ENCODE measurements around the gene AGPAT4. TPM values are rescaled to one million over a fixed set of nuclear protein-coding genes. Genes with fewer than 3 reads are reported as not detected.

The AGPAT4 gene
- total RNA-seq, 4 donors from 2014 or later: 1.0 to 17.4 (median 6.4) TPM

DNA sequence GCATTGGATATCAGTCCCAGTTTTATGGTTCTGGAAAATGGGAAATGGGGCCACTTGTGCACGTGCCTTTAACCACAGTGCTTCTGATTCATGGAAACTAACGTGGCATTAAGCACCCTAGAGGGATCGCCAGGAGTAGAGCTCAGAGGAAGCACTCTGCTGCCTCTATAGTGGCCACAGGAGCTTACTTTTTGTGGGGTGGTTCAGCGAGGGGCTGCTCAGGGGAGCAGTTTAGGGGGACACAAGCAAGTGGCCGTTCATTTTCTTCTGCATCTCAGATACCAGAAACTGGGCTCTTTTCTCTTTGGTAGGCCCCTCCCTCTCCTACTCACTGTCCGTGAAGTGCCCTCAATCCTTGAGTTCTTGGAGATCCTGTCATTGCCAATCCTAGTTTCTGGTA is 28.5 kb downstream of the AGPAT4 start:
- intact Hi-C loops (cut with DNase I): no loop called here
- Histone ChIP-seq H3K4me3 (no peak overlapping the region), H3K27ac (no peak overlapping the region), H3K27me3 (no peaks in the 10 kb centered on the region), H3K4me1 (peaks cover 0 to 4% (median 0%) of the 10 kb centered on the region in 3 donors), H3K9me3 (no peaks in the 10 kb centered on the region), H3K36me3 (no peaks in the 10 kb centered on the region)
- 72 to 95% methylated on average over 3 to 6 of the region's 6 CpGs for WGBS, 2 donors
- no peak for DNase-seq
- no peak for TF ChIP-seq POLR2A (IDR thresholded peaks at IDR 0.05)
- TF ChIP-seq, protein P1, sequence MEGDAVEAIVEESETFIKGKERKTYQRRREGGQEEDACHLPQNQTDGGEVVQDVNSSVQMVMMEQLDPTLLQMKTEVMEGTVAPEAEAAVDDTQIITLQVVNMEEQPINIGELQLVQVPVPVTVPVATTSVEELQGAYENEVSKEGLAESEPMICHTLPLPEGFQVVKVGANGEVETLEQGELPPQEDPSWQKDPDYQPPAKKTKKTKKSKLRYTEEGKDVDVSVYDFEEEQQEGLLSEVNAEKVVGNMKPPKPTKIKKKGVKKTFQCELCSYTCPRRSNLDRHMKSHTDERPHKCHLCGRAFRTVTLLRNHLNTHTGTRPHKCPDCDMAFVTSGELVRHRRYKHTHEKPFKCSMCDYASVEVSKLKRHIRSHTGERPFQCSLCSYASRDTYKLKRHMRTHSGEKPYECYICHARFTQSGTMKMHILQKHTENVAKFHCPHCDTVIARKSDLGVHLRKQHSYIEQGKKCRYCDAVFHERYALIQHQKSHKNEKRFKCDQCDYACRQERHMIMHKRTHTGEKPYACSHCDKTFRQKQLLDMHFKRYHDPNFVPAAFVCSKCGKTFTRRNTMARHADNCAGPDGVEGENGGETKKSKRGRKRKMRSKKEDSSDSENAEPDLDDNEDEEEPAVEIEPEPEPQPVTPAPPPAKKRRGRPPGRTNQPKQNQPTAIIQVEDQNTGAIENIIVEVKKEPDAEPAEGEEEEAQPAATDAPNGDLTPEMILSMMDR (IDR thresholded peaks at IDR 0.05): no peak

DNA sequence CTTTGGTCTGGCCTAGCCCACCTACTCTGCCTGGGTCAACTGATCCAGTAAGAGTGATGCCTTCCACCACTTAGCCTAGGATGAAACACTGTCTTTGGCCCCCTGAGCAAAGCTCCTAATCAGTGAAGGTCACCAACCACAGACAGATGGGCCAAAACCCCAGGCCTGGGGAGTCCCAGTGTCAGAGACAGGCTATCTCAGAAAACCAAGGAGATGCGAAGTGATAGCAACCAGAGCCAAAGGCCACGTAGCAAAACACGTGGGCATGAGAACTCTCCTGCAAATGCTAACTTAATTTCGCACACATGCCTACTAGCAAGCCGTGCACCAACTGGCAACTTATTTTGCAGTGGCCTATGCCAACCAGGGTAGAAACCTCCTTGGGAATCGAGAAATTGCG is 29.1 kb downstream of the AGPAT4 start:
- TF ChIP-seq, protein P1 (IDR thresholded peaks at IDR 0.05): no peak
- no peak for TF ChIP-seq POLR2A (IDR thresholded peaks at IDR 0.05)
- no peaks in the 10 kb centered on the region for H3K27me3 ChIP-seq
- H3K4me1 ChIP-seq: peaks cover 0 to 8% (median 0%) of the 10 kb centered on the region in 3 donors
- H3K36me3 ChIP-seq: no peaks in the 10 kb centered on the region
- intact Hi-C loops (cut with DNase I): no loop called here
- H3K9me3 ChIP-seq: no peaks in the 10 kb centered on the region
- no peak for DNase-seq
- WGBS, 2 donors: 90 to 99% methylated on average over 7 of the region's 7 CpGs
- H3K4me3 ChIP-seq: no peak overlapping the region
- no peak overlapping the region for H3K27ac ChIP-seq

DNA sequence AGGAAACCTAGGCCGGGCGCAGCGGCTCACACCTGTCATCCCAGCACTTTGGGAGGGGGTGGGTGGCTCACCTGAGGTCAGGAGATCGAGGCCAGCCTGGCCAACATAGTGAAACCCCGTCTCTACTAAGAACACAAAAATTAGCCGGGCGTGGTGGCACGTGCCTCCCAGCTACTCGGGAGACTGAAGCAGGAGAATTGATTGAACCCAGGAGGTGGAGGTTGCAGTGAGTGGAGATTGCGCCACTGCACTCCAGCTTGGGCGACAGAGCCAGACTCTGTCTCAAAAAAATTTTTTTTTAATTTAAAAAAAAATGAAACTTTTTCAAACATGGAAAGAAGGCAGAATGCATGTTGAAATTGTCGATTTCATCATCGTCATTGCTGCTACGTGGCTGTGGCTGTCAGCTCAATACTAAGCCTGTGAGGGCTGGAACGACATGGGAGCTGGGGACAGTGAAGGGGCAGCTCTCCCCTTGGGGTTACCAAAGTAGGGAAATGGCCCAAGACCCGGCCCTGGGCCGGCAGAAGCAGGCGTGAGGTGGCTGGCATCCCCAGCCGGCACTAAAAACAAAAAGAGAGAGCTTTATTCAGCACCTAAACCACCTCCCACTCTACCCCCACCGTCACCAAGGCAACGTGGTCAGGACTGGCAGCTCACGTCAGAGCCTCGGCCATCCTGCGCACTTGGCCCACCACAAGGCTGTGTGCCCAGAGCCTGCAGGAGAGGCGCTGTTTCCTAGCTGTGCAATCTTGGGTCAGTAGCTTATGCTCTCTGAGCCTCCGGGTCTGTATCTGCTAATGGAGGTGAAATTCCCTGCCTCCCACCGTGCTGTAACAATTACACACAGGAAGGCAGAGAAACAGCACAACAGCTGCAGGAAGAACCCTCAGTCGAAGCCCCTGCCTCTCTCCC is 30.8 kb downstream of the AGPAT4 start:
- Histone ChIP-seq H3K27me3 (no peaks in the 10 kb centered on the region), H3K36me3 (no peaks in the 10 kb centered on the region), H3K4me3 (peak overlapping the region in 1 of 4 donors; percentile 13), H3K4me1 (peaks cover 0 to 18% (median 0%) of the 10 kb centered on the region in 3 donors), H3K27ac (no peak overlapping the region), H3K9me3 (no peaks in the 10 kb centered on the region)
- TF ChIP-seq, protein P1 (IDR thresholded peaks at IDR 0.05): no peak
- no peak for TF ChIP-seq POLR2A (IDR thresholded peaks at IDR 0.05)
- intact Hi-C loops (cut with DNase I): no loop called here
- DNase-seq: no peak
- 65 to 81% methylated on average over 19 to 27 of the region's 28 CpGs for WGBS, 2 donors

DNA sequence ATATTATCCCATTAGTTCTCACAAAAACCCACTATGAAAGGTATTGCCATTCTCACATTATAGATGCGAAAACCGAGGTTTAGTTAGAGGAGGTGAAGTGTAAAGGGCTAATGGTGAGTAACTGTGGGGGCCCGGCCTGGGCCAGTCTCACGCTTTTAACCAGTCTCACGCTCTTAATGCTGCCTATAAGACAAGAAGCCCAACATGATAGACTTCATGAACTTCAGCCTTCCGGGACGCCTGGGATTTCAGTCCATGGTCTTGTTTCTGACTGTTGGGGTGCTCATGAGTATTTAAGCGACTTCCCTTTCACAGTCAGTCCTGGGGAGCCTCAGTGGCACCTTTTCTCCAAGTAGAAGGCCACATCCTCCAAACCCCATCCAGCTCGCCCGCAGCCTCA is 31.7 kb downstream of the AGPAT4 start:
- no peak overlapping the region for H3K4me3 ChIP-seq
- no peak for DNase-seq
- no peak overlapping the region for H3K27ac ChIP-seq
- WGBS, 2 donors: 97 to 98% methylated on average over 10 of the region's 10 CpGs
- H3K9me3 ChIP-seq: no peaks in the 10 kb centered on the region
- H3K27me3 ChIP-seq: no peaks in the 10 kb centered on the region
- no peaks in the 10 kb centered on the region for H3K36me3 ChIP-seq
- peaks cover 0 to 22% (median 0%) of the 10 kb centered on the region in 3 donors for H3K4me1 ChIP-seq
- intact Hi-C loops (cut with DNase I): no loop called here
- TF ChIP-seq POLR2A (IDR thresholded peaks at IDR 0.05): no peak
- TF ChIP-seq, protein P1 (IDR thresholded peaks at IDR 0.05): no peak

DNA sequence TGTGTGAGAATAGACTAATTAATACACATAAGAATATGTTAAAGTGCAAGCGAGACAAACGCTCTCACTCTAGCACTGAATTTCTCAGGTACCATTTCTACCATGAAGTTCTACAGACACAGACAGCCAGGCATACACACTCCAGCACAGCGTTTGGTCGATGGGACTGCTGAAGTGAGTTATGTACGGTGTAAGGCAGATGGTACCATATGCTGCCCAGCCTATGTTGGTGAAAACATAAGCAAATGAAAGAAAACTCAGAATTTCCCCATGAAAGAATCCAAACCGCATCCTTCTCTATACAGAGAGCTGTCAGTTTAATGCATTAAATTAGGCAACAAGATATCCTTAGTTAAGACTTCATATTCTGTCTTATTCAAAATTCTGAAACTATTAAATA is 34.9 kb downstream of the AGPAT4 start:
- intact Hi-C loops (cut with DNase I): no loop called here
- peak overlapping the region in 3 of 4 donors; percentile 59 to 71 (median 66) for H3K27ac ChIP-seq
- H3K4me3 ChIP-seq: no peak overlapping the region
- TF ChIP-seq POLR2A (IDR thresholded peaks at IDR 0.05): no peak
- TF ChIP-seq, protein P1 (IDR thresholded peaks at IDR 0.05): no peak
- H3K4me1 ChIP-seq: peaks cover 0 to 43% (median 7%) of the 10 kb centered on the region in 3 donors
- no peaks in the 10 kb centered on the region for H3K27me3 ChIP-seq
- no peaks in the 10 kb centered on the region for H3K9me3 ChIP-seq
- WGBS, 2 donors: 80 to 88% methylated on average over 6 of the region's 6 CpGs
- no peaks in the 10 kb centered on the region for H3K36me3 ChIP-seq
- DNase-seq: no peak
